ENCODE measurements around the gene YY1AP1.

DNA sequence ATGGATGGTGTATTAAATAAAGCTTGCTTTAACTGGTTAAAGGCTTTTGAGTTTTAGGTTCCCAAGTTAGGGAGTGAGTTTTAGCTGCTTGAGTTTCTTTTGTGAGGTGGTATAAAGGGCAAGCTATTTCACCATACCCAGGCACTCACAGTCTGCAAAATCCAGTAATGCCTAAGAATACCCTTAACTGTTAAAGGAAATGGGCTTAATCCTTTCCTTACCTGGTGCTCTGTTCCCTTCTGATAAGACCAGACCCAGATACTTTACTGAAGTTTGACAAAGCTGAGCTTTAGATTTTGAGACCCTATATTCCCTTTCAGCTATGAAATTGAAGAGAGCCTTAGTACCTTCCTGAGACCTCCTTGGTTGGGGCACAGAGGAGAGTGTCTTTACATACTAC lies 48.2 kb downstream of the YY1AP1 start:
- TF ChIP-seq, protein P1, sequence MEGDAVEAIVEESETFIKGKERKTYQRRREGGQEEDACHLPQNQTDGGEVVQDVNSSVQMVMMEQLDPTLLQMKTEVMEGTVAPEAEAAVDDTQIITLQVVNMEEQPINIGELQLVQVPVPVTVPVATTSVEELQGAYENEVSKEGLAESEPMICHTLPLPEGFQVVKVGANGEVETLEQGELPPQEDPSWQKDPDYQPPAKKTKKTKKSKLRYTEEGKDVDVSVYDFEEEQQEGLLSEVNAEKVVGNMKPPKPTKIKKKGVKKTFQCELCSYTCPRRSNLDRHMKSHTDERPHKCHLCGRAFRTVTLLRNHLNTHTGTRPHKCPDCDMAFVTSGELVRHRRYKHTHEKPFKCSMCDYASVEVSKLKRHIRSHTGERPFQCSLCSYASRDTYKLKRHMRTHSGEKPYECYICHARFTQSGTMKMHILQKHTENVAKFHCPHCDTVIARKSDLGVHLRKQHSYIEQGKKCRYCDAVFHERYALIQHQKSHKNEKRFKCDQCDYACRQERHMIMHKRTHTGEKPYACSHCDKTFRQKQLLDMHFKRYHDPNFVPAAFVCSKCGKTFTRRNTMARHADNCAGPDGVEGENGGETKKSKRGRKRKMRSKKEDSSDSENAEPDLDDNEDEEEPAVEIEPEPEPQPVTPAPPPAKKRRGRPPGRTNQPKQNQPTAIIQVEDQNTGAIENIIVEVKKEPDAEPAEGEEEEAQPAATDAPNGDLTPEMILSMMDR (IDR thresholded peaks at IDR 0.05; ENCODE audit: insufficient read depth, low read depth, low read length), result no peak
- no peak for TF ChIP-seq EZH2 (IDR thresholded peaks at IDR 0.05; ENCODE audit: insufficient read depth, low read length)
